Activated CD4-positive, alpha-beta T cell treated with anti-CD3 and anti-CD28 coated beads, Interleukin-2, Interleukin-4, amounts not matched to agents 100 ng/mL and 50 ng/mL, durations not matched to agents 16 hours and 8 hours (primary cell): ENCODE measurements around the gene RAB31.
A peak's percentile ranks its signal among the peaks of the same experiment; 100 is the strongest.

Experiments
- DNase-seq: peaks from one replicate; pipeline ENCODE4 v3.0.0-alpha.2; 2020; ENCODE audit warnings: low spot score

RAB31 gene

GRCh38 chr18:9738266-9738969, 30.3 kb downstream of the RAB31 start:
- DNase-seq = no peak

- DNase-seq = no peak
These were observed 31.4 kb downstream of the RAB31 start for GRCh38 chr18:9739516-9739915.

- no peak for DNase-seq
These were observed 32.0 kb downstream of the RAB31 start for GRCh38 chr18:9740071-9740470.

- DNase-seq = no peak
These were observed 33.3 kb downstream of the RAB31 start for GRCh38 chr18:9741406-9741792.

- DNase-seq = no peak
These were observed 33.9 kb downstream of the RAB31 start for GRCh38 chr18:9741793-9742523.

- no peak for DNase-seq
These were observed 34.5 kb downstream of the RAB31 start for GRCh38 chr18:9742524-9743131.

- peak; percentile 5 for DNase-seq
These were observed 35.3 kb downstream of the RAB31 start for GRCh38 chr18:9743200-9744016.

GRCh38 chr18:9746958-9747357, 38.9 kb downstream of the RAB31 start:
- DNase-seq = no peak

GRCh38 chr18:9749611-9750010, 41.5 kb downstream of the RAB31 start:
- DNase-seq = no peak

GRCh38 chr18:9750112-9750511, 42.0 kb downstream of the RAB31 start:
- no peak for DNase-seq

GRCh38 chr18:9750606-9751304, 42.7 kb downstream of the RAB31 start:
- DNase-seq = no peak

GRCh38 chr18:9751371-9752031, 43.4 kb downstream of the RAB31 start:
- no peak for DNase-seq

- DNase-seq = no peak
These were observed 45.7 kb downstream of the RAB31 start for GRCh38 chr18:9753846-9754245.

- DNase-seq = no peak
These were observed 47.0 kb downstream of the RAB31 start for GRCh38 chr18:9755110-9755509.

- DNase-seq = no peak
These were observed 47.5 kb downstream of the RAB31 start for GRCh38 chr18:9755615-9756014.

GRCh38 chr18:9756271-9756932, 48.3 kb downstream of the RAB31 start:
- DNase-seq = no peak

GRCh38 chr18:9756933-9757470, 48.9 kb downstream of the RAB31 start:
- DNase-seq = no peak

GRCh38 chr18:9757827-9758621, 49.9 kb downstream of the RAB31 start:
- DNase-seq = no peak

- DNase-seq = no peak
These were observed 50.5 kb downstream of the RAB31 start for GRCh38 chr18:9758624-9759075.
